NCI-H2107 treated with DMSO at 0.1 percent for 48 hours (cell line): ENCODE results near the gene HOXA6.
A peak's percentile ranks its signal among the peaks of the same experiment; 100 is the strongest.

Experiments
- DNase-seq: peaks from one replicate; lab custom pipeline; 2025; ENCODE audit not compliant: unreplicated experiment; lab: John Stamatoyannopoulos, UW

HOXA6 gene

DNA sequence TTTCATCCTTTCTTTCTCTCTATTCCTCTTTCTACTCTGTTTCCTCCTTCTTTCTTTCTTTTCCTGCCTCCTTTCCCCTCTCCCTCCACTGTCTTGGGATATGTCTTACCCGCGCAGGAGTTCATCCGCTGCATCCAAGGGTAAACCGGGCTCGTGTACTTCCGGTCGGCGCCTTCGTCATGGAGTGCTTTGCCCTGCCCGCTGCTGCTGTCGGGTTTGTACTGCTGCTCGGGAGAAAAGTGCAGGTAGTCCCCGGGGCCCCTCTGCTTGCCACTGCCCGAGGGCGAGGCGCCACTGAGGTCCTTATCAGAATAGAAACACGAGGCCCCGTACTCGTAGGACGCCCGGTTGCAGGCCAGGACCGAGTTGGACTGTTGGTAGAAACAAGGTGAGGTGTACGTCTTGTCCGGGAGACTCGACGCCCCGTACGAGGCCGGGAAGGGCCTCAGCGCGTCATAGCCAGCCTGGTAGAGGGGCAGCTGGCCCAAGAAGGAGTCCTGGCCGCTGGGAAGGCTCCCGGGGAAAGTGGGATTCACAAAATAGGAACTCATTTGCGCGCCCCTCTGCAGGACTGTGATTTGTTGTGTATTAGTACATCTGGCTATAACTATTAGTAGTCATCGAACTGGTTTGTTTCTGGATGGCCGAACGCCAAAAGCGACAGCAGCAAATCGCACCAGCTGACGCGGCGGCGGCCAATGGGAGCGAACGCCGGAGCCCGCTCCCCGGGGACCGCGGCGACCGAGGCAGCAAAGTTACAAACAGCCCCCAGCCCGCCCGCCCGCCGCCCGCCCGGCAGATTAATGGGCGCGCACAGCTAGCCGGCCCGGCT is at the start of gene HOXA6:
Gene HOXA6, minus strand, starts transcription at position 576 of the 832 bp plus-strand sequence. Its CDS starts 25 bp downstream, at position 551.
- no peak for DNase-seq

DNA sequence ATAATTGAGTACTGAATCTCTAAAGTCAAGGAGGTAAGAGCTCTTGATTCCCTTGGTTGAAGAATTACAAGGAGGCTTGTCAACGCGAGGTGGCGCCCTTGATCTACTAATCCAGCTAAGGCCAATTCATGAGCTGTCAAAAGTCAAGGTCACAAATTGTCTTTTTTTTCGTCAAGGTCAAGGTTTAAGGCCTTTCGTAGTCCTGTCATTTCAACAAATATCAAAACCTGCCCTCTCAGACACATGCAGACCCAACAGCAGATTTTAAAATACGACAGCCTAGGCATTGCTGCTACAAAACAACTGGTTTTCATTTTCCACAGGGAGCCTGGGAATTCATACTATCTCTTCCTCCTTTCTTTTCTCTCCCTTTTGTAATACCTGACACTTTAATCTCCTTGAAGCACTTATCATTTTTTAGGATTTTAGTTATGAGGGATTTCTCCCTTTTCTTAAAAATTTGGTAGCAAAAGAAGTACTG is 48.8 kb upstream of the HOXA6 start:
- DNase-seq: peak; percentile 58

DNA sequence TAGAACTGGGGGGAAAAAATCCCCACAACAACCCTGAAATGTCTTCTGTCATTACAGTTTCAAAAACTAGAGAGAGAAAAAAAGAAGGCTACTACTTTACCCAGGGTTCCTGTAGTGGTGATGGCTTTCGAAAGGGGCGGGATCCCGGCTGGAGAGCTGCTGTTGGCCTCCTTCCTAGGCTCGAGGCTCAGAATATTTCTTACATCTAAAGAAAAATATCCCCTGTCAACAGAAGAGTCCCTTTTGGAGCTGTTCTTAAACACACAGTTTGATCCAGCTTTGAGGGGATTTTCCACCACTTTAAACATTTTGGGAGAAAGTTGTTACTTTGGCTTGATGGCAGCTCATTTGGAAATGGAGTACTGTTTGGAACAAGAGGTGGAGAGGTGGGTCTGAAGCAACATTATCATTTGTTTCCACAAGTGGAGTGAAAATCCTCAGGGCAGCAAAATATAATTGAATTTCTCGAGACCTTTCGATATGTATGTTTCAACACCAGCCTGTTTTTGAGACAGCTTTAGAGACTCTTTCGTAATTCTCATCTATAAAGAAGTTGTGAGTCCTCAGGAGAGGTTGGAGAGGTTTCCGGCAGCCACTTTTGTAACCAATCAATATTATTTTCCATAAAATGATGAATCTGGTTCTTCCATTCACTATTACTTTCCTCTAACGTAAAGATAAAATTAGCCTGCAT is 47.3 kb upstream of the HOXA6 start:
- no peak for DNase-seq

DNA sequence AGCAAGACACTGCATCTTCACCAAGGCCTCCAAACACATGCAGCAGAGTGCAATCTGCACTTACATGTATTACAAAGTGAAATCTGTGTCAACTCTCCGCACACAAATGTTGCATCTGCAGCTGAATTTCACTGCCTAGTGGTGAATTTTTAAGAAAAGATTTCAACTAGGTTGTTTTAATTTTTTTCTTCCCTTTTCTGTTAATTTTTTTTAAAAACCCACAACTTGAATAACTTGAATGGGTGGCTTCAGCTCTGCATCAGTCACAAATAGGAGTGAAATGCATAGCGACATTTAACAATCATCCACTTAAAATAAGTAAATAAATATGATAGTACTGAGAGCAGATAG is 46.4 kb upstream of the HOXA6 start:
- DNase-seq: no peak

DNA sequence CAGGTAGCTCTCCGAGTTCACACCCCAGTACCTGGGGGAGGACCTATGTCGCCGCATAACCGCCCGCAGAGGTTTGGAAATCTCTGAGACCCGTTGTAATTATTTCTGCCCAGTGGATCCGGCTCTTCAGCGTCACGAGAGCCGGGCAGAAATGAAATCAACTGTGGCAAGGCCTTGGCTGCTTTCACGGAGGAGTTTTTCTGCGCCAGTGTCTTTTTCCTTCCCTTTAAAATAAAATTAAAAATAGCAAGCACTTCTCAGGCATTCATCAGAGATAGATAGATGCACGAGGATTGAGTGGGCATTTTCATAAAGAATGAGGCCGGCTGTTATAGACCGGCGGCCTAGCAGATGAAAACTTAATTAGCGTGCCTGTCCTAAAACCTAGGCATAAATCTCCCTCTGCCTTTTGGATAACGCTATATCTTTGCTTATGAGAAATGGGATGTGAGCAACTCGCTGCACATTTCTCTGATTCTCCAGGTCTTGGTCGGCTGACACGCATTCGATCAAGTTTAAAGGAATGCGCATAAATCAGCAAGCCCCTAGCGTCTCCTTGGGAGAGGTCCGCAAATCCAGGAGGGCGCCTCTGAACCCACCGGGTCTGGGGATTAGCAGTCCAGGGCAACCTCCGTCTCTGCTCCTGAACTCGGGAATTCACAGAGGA is 45.9 kb upstream of the HOXA6 start:
- DNase-seq: no peak

- no peak for DNase-seq
These were observed 45.2 kb upstream of the HOXA6 start for GRCh38 chr7:27192546-27193334.

GRCh38 chr7:27191833-27192545 is 44.4 kb upstream of the HOXA6 start:
- DNase-seq: no peak

GRCh38 chr7:27191161-27191731 is 43.7 kb upstream of the HOXA6 start:
- no peak for DNase-seq

- DNase-seq: no peak
These were observed 42.6 kb upstream of the HOXA6 start for GRCh38 chr7:27189997-27190748.

DNA sequence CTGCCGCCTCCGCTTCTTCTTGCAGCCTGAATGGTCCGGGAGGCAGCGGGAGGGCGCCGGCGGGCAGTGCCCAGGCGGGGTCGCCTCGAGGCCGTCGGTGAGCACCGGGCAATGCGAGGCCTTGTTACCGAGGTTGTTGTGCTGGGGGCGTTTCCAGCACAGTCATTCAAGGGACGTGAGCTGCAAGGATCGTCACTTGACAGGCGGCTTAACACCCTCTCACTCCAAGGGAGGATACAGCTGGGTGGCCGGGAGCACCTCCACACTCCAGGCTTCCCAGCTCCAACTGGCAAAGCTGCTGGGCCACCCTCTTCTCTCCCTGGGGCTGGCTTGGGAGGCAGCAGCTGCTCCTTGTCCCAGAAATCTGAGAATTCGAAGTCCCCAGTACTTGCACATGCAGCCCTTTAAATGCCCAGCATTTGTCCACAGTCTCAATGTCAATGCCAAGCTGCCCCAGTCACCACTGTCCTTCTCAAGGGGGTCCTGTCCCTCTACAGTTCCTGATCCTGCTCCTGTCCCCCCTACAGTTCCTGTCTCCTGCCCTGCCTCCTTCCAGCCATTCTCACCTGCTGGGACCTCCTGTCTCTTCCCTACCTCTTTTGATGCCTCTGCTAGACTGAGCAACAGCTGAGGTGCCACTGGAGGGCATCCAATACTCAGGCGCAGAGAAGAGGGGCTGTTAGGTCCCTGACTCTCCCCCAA is 41.9 kb upstream of the HOXA6 start:
- no peak for DNase-seq

DNA sequence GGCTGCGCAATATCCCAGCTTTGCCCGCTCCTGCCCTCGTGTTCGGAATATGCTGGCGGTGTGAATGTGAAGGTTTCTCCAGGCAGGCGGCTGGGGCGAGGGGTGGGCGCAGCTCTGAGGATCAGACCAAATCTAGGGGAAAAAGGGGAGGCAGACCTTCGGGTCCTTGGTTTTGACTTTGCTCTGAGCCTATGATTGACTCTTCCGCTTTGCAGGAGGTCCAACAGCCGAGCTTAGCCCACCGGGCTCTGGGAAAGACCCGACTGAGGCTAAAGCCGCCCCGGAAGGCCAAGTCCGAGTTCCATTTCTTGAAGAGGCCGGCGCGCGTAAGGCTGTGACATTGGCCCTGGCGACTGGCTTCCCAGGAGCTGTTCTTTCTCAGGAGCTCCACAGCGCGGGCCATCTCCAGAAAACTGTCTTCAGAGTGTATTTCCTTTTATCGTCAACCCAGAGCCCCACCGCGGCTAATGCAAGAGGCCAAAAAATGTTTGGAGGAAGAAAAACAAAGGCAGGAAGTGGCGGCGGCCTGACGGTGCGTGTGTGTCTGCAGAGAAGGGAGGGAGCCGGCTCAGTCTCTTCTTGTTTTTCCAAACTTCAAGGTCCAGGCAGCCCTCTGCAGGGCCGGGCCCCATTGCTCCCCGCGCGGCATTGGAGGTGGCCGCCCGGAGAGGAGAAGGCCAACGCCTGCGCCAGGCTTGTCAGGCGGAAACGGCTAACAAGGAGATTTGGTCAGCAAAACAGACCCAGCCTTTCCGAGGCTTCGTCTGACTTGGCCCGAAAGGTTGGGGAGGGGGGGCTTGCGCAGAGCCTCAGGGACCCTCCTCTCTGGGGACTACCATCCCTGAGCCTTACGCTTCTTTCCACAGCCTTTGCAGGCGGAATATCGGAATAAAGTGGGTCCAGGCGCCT is 41.1 kb upstream of the HOXA6 start:
- DNase-seq: no peak

DNA sequence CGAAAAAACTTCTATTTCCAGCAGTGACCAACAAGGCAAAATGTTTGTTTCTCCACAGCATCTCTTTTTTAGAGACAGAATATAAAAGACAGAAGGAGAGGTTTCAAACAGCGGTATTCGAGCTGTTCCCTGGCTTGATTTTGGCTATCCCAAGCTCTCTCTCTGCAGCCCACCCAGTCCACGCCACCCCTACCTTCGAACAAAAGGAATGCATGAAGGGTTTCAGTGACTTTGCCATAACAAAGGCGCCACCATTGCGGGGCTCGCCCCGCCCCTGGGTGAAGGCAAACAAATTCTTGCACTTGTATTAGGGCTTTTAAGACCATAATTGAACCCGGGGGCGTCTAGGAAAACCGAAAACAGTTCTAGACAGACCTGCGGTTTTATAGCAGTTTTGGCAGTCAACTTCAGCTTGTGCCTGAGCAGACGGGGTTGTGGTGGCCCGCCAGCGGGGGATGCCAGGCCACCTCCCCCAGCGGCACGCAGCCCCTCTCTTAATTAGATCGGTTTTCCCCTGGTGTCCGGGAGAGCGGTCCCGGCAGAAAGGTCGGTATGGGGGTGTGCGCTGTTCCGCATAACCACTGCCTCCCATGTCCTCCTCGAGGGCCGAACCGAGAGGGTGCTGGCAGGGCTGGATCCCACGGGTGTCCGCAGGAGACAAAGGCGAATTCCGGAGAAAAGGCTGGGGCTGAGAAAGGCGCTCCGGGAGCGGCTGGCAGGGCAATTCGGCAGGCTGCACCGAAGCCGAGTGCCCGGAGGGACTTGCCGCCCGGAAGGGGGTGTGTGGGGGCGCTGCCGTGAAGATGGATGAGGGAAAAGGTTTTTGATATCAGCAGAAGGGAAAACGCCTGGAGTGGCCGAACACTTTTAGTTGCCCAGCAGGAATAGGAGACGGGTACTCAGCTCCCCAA is 40.2 kb upstream of the HOXA6 start:
- DNase-seq: no peak

- DNase-seq: no peak
These were observed 39.3 kb upstream of the HOXA6 start for GRCh38 chr7:27186668-27187474.

DNA sequence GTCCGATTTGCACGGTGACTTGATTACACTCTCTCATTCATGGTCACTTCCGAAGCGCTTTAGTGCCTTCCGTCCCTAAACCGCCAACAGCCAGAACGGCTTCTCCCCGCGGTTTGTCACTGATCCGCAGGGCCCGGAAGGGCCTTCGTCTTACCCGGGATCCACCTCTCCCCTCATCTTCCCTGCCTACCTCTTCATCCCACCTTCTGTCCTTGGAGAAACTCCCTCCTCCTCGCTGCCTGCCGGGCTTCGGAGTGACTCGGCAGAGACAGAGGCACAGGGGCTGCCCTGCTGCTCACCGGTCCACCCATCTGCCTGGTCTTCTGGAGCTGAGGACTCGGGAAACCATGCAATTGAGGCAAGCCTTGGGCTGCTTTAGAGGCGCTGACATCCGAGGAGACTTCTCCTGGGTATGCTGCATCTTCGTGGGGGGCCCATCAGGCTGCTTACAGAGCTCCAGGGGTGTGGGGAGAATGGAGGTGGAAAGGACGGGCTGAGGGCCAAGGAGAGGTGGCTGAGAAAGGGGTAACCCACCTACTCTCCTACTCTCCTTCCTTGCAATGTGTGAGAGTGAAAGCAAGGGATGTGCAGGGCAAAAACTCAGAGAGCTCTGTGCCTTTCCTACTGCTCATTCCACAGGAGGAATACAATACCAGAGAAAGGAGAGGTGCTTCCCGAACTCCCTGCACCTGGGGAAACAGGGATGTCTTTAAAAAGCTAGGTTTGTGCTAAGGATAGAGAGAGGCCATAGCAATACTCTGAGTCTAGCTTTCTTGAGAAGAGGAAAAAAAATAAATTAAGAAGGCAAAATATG is 38.5 kb upstream of the HOXA6 start:
- no peak for DNase-seq
